Natural killer cell (primary cell): ENCODE measurements around the gene HES2. TPM values are rescaled to one million over a fixed set of nuclear protein-coding genes. Genes with fewer than 3 reads are reported as not detected.
"Not testable (repeated sequence)": the region's sequence is repeated elsewhere in the genome, so short reads cannot be mapped to it uniquely, and the experiment has no call there.

Source experiments
- ATAC-seq, 3 donors: fragments of 150-1000 bp in 2 of 3; fragments of 200-7000 bp in 1 of 3; cut with Tn5 transposase; 1 replicate in 1 of 3; 2 replicates in 2 of 3; pipeline ENCODE4 v1.10.0; 2021; ENCODE audit warnings: mild to moderate bottlenecking in 2 of 3, moderate library complexity in 2 of 3
- DNase-seq, 2 donors: peaks; one replicate each; pipeline versions ENCODE4 v3.0.0 to v3.0.0-alpha.2; 2013 to 2021; ENCODE audit warnings: mixed read lengths in 1 of 2
- H3K27ac ChIP-seq: one replicate; pipeline ENCODE4 v1.5.1; 2013; ENCODE audit warnings: mild to moderate bottlenecking, low read length
- H3K27me3 ChIP-seq: one replicate; pipeline ENCODE4 v1.6.1; 2013; ENCODE audit warnings: low read length; ENCODE audit not compliant: control insufficient read depth, insufficient read depth
- H3K36me3 ChIP-seq: one replicate; pipeline ENCODE4 v1.6.1; 2013; ENCODE audit warnings: low read length; ENCODE audit not compliant: control insufficient read depth, insufficient read depth
- H3K4me1 ChIP-seq: one replicate; pipeline ENCODE4 v1.6.1; 2013; ENCODE audit warnings: low read length; ENCODE audit not compliant: control insufficient read depth, insufficient read depth
- H3K4me3 ChIP-seq: one replicate; pipeline ENCODE4 v1.5.1; 2013; ENCODE audit warnings: low read length
- H3K9me3 ChIP-seq: one replicate; pipeline ENCODE4 v1.6.1; 2013; ENCODE audit warnings: low read length; ENCODE audit not compliant: control insufficient read depth, insufficient read depth
- H3K27ac Mint-ChIP-seq, 2 donors: one replicate each; pipeline ENCODE4 v1.8.0; 2022; ENCODE audit warnings: mild to moderate bottlenecking in 2 of 2, mixed read lengths in 2 of 2, moderate library complexity in 1 of 2
- H3K27me3 Mint-ChIP-seq, 2 donors: one replicate each; pipeline ENCODE4 v1.8.0; 2022; ENCODE audit warnings: low read depth in 2 of 2, mixed read lengths in 2 of 2
- H3K36me3 Mint-ChIP-seq: one replicate; pipeline ENCODE4 v1.8.0; 2022; ENCODE audit warnings: mixed read lengths
- H3K4me1 Mint-ChIP-seq, 2 donors: one replicate each; pipeline ENCODE4 v1.8.0; 2022; ENCODE audit warnings: mixed read lengths in 2 of 2
- H3K4me3 Mint-ChIP-seq: one replicate; pipeline ENCODE4 v1.8.0; 2022; ENCODE audit warnings: mild to moderate bottlenecking, moderate library complexity, mixed read lengths
- H3K9me3 Mint-ChIP-seq, 2 donors: one replicate each; pipeline ENCODE4 v1.8.0; 2022; ENCODE audit warnings: mixed read lengths in 2 of 2
- WGBS: methylation state at CpG from one replicate; pipeline ENCODE4 v1.1.7; 2013; ENCODE audit warnings: missing lambda C conversion rate; ENCODE audit not compliant: insufficient coverage; 5-methylcytosine and 5-hydroxymethylcytosine counted together
- intact Hi-C: fragments of 100-400 bp; cut with micrococcal nuclease; formaldehyde crosslinking; loops from one replicate; pipeline ENCODE4 v1.14.2; 2022
- total RNA-seq, 4 donors: library from RNA; stranded (reverse); fragments of 120-200 nt in 1 of 4; gene quantifications; one replicate each; pipeline versions ENCODE4 v1.2.3 to v1.2.4, GENCODE V29; 2013 to 2022
- TF ChIP-seq, protein P1 (sequence below): fragments of 200-600 bp; IDR thresholded peaks from one replicate; pipeline ENCODE4 v1.8.0; 2022; ENCODE audit warnings: antibody characterized with exemption

The HES2 gene
- total RNA-seq, 3 donors from 2014 or later (not counting 1 experiment from before 2014, with no cell fraction given), result not detected

GRCh38 chr1:6396998-6397397 lies 22.7 kb downstream of the HES2 start:
- Histone ChIP-seq H3K9me3 (no peaks in the 10 kb centered on the region), H3K27ac (no peak overlapping the region), H3K4me1 (peaks cover 22% of the 10 kb centered on the region), H3K36me3 (no peaks in the 10 kb centered on the region), H3K4me3 (no peak overlapping the region), H3K27me3 (no peaks in the 10 kb centered on the region)
- no peak overlapping the region for H3K27ac Mint-ChIP-seq
- intact Hi-C loops, result no loop called here
- no peaks in the 10 kb centered on the region for H3K36me3 Mint-ChIP-seq
- TF ChIP-seq, protein P1, sequence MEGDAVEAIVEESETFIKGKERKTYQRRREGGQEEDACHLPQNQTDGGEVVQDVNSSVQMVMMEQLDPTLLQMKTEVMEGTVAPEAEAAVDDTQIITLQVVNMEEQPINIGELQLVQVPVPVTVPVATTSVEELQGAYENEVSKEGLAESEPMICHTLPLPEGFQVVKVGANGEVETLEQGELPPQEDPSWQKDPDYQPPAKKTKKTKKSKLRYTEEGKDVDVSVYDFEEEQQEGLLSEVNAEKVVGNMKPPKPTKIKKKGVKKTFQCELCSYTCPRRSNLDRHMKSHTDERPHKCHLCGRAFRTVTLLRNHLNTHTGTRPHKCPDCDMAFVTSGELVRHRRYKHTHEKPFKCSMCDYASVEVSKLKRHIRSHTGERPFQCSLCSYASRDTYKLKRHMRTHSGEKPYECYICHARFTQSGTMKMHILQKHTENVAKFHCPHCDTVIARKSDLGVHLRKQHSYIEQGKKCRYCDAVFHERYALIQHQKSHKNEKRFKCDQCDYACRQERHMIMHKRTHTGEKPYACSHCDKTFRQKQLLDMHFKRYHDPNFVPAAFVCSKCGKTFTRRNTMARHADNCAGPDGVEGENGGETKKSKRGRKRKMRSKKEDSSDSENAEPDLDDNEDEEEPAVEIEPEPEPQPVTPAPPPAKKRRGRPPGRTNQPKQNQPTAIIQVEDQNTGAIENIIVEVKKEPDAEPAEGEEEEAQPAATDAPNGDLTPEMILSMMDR, result no peak
- DNase-seq (no peak), ATAC-seq (no peak)
- H3K4me1 Mint-ChIP-seq, result peaks cover 21 to 25% of the 10 kb centered on the region in 2 donors
- H3K27me3 Mint-ChIP-seq, result peaks cover 0 to 10% of the 10 kb centered on the region in 2 donors
- peak overlapping the region; percentile 58 for H3K4me3 Mint-ChIP-seq
- H3K9me3 Mint-ChIP-seq, result no peaks in the 10 kb centered on the region

DNA sequence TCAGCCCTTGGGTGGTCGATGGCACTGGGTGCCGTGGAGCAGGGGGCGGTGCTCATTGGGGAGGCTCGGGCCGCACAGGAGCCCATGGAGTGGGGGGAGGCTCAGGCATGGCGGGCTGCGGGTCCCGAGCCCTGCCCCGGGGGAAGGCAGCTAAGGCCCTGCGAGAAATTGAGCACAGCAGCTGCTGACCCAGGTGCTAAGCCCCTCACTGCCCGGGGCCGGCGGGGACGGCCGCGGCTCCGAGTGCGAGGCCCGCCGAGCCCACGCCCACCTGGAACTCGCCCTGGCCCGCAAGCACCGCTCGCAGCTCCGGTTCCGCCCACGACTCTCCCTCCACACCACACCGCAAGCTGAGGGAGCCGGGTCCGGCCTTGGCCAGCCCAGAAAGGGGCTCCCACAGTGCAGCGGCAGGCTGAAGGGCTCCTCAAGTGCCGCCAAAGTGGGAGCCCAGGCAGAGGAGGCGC lies 23.9 kb downstream of the HES2 start:
- ATAC-seq, H3K27me3 Mint-ChIP-seq, H3K36me3 ChIP-seq, H3K9me3 ChIP-seq, intact Hi-C loops, H3K27ac Mint-ChIP-seq, H3K9me3 Mint-ChIP-seq, H3K4me3 Mint-ChIP-seq, H3K4me3 ChIP-seq, H3K27ac ChIP-seq, H3K27me3 ChIP-seq, H3K36me3 Mint-ChIP-seq, DNase-seq: not testable (repeated sequence)
- peaks cover 24% of the 10 kb centered on the region for H3K4me1 ChIP-seq
- H3K4me1 Mint-ChIP-seq, result peaks cover 21 to 28% of the 10 kb centered on the region in 2 donors
- WGBS, result 98% methylated on average over 34 of the region's 34 CpGs

DNA sequence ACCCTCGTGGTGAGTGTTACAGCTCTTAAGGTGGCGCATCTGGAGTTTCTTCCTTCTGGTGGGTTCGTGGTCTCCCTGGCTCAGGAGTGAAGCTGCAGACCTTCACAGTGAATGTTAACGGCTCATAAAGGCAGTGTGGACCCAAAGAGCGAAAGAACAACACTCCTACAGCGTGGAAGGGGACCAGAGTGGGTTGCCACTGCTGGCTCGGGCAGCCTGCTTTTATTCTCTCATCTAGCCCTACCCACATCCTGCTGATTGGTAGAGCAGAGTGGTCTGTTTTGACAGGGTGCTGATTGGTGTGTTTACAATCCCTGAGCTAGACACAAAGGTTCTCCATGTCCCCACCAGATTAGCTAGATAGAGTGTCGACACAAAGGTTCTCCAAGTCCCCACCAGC lies 24.6 kb downstream of the HES2 start:
- H3K9me3 Mint-ChIP-seq, DNase-seq, H3K27ac ChIP-seq, intact Hi-C loops, ATAC-seq, H3K36me3 ChIP-seq, H3K27me3 Mint-ChIP-seq, H3K27me3 ChIP-seq, H3K4me3 ChIP-seq, H3K9me3 ChIP-seq, H3K36me3 Mint-ChIP-seq: not testable (repeated sequence)
- peak overlapping the region; percentile 69 for H3K4me3 Mint-ChIP-seq
- peaks cover 24% of the 10 kb centered on the region for H3K4me1 ChIP-seq
- peak overlapping the region; percentile 40 to 88 for H3K27ac Mint-ChIP-seq
- 72% methylated on average over 7 of the region's 8 CpGs for WGBS
- peaks cover 21 to 28% of the 10 kb centered on the region in 2 donors for H3K4me1 Mint-ChIP-seq

- H3K4me1 Mint-ChIP-seq, result peaks cover 21 to 23% of the 10 kb centered on the region in 2 donors
- no peaks in the 10 kb centered on the region for H3K36me3 Mint-ChIP-seq
These were observed 26.1 kb downstream of the HES2 start, which contains the start of gene ACOT7 for GRCh38 chr1:6393400-6394187. TSS of gene ACOT7 (minus strand) at chr1:6393767. CDS start at chr1:6393399, 368 bp downstream.

More at GRCh38 chr1:6393400-6394187, 26.1 kb downstream of the HES2 start, which contains the start of gene ACOT7:
- Mint-ChIP-seq H3K27ac (peak within 1 kb of the TSS; percentile 88), H3K27me3 (no peaks in the 10 kb centered on the region), H3K9me3 (no peaks in the 10 kb centered on the region), H3K4me3 (peak within 1 kb of the TSS; percentile 89)
- intact Hi-C loops, result loop anchor here (2.0 kb wide), 1 partner anchor 29 kb away; no protein-coding TSS in a partner anchor
- ATAC-seq (peak; percentile 88 to 97 (median 90)), DNase-seq (peak; percentile 87 to 94)
- TF ChIP-seq, protein P1, result no peak
- Histone ChIP-seq H3K4me1 (peaks cover 24% of the 10 kb centered on the region), H3K27me3 (no peaks in the 10 kb centered on the region), H3K4me3 (peak within 1 kb of the TSS; percentile 55), H3K9me3 (no peaks in the 10 kb centered on the region), H3K27ac (peak within 1 kb of the TSS; percentile 90), H3K36me3 (no peaks in the 10 kb centered on the region)
- under 1% methylated on average over 83 of the region's 87 CpGs for WGBS
